Activated T-helper 2 cell treated with anti-CD3 and anti-CD28 coated beads, Interferon-gamma antibody, Interleukin-2, Interleukin-4, amounts not matched to agents 10 μg/mL and 5 μg/mL and 100 μg/mL, durations not matched to agents 14 hours and 24 hours and 36 hours (primary cell): Measurements from ENCODE around the gene TXNRD2. TPM values are rescaled to one million over a fixed set of nuclear protein-coding genes. Genes with fewer than 3 reads are reported as not detected.
"Not testable (repeated sequence)": the region's sequence is repeated elsewhere in the genome, so short reads cannot be mapped to it uniquely, and the experiment has no call there.

Experiments used
- DNase-seq: peaks from one replicate; pipeline ENCODE4 v3.0.0; 2021; ENCODE audit warnings: low spot score
- H3K27ac Mint-ChIP-seq: one replicate; pipeline ENCODE4 v1.8.0; 2021; ENCODE audit warnings: mixed read lengths
- H3K27me3 Mint-ChIP-seq: one replicate; pipeline ENCODE4 v1.8.0; 2021; ENCODE audit warnings: low read depth, mixed read lengths
- H3K36me3 Mint-ChIP-seq: one replicate; pipeline ENCODE4 v1.8.0; 2021; ENCODE audit warnings: low read depth, mixed read lengths
- H3K4me1 Mint-ChIP-seq: one replicate; pipeline ENCODE4 v1.8.0; 2021; ENCODE audit warnings: low read depth, mixed read lengths
- H3K4me3 Mint-ChIP-seq: one replicate; pipeline ENCODE4 v1.8.0; 2021; ENCODE audit warnings: low read depth, mild to moderate bottlenecking, moderate library complexity, mixed read lengths
- H3K9me3 Mint-ChIP-seq: one replicate; pipeline ENCODE4 v1.8.0; 2021; ENCODE audit warnings: mixed read lengths
- intact Hi-C: fragments of 100-400 bp; cut with micrococcal nuclease; formaldehyde crosslinking; loops from one replicate; pipeline ENCODE4 v1.15.1; 2023
- total RNA-seq: library from RNA; stranded (reverse); gene quantifications from 2 replicates; pipeline ENCODE4 v1.2.3, GENCODE V29; 2022

Gene TXNRD2
- total RNA-seq, 1 donor from 2014 or later: 19.9 TPM

GRCh38 chr22:19836512-19836911, 105.1 kb downstream of the TXNRD2 start:
- Mint-ChIP-seq H3K27me3 (no peaks in the 10 kb centered on the region), H3K4me3 (no peak overlapping the region), H3K36me3 (no peaks in the 10 kb centered on the region), H3K4me1 (peaks cover 12% of the 10 kb centered on the region), H3K9me3 (no peaks in the 10 kb centered on the region), H3K27ac (no peak overlapping the region)
- intact Hi-C loops: no loop called here
- DNase-seq: no peak

- Mint-ChIP-seq H3K4me1 (peaks cover 12% of the 10 kb centered on the region), H3K36me3 (no peaks in the 10 kb centered on the region), H3K4me3 (no peak overlapping the region), H3K9me3 (no peaks in the 10 kb centered on the region), H3K27me3 (no peaks in the 10 kb centered on the region), H3K27ac (no peak overlapping the region)
- DNase-seq: no peak
- intact Hi-C loops: no loop called here
Observed at GRCh38 chr22:19834599-19834998, 107.0 kb downstream of the TXNRD2 start.

- H3K9me3 Mint-ChIP-seq, intact Hi-C loops, H3K4me3 Mint-ChIP-seq, DNase-seq, H3K27ac Mint-ChIP-seq, H3K36me3 Mint-ChIP-seq, H3K27me3 Mint-ChIP-seq: not testable (repeated sequence)
- H3K4me1 Mint-ChIP-seq: peaks cover 12% of the 10 kb centered on the region
Observed at GRCh38 chr22:19833327-19833726, 108.3 kb downstream of the TXNRD2 start.

GRCh38 chr22:19832476-19833108, 109.0 kb downstream of the TXNRD2 start:
- Mint-ChIP-seq H3K9me3 (no peaks in the 10 kb centered on the region), H3K27me3 (no peaks in the 10 kb centered on the region), H3K4me3 (no peak overlapping the region), H3K27ac (no peak overlapping the region), H3K4me1 (peaks cover 12% of the 10 kb centered on the region), H3K36me3 (no peaks in the 10 kb centered on the region)
- intact Hi-C loops: no loop called here
- DNase-seq: no peak

GRCh38 chr22:19831979-19832378, 109.6 kb downstream of the TXNRD2 start:
- DNase-seq, intact Hi-C loops, H3K36me3 Mint-ChIP-seq, H3K4me3 Mint-ChIP-seq, H3K9me3 Mint-ChIP-seq, H3K27me3 Mint-ChIP-seq, H3K27ac Mint-ChIP-seq: not testable (repeated sequence)
- H3K4me1 Mint-ChIP-seq: peaks cover 12% of the 10 kb centered on the region

GRCh38 chr22:19831016-19831415, 110.6 kb downstream of the TXNRD2 start:
- Mint-ChIP-seq H3K4me3 (no peak overlapping the region), H3K27ac (no peak overlapping the region), H3K4me1 (peaks cover 12% of the 10 kb centered on the region), H3K27me3 (no peaks in the 10 kb centered on the region), H3K9me3 (no peaks in the 10 kb centered on the region), H3K36me3 (no peaks in the 10 kb centered on the region)
- no peak for DNase-seq
- intact Hi-C loops: no loop called here

GRCh38 chr22:19828035-19828401, 113.6 kb downstream of the TXNRD2 start:
- no peak for DNase-seq
- intact Hi-C loops: no loop called here
- no peaks in the 10 kb centered on the region for H3K27me3 Mint-ChIP-seq
- no peak overlapping the region for H3K27ac Mint-ChIP-seq
- no peak overlapping the region for H3K4me3 Mint-ChIP-seq
- H3K4me1 Mint-ChIP-seq: peaks cover 1% of the 10 kb centered on the region
- H3K36me3 Mint-ChIP-seq: no peaks in the 10 kb centered on the region
- H3K9me3 Mint-ChIP-seq: no peaks in the 10 kb centered on the region

- intact Hi-C loops: no loop called here
- H3K36me3 Mint-ChIP-seq: no peaks in the 10 kb centered on the region
- DNase-seq: no peak
- H3K9me3 Mint-ChIP-seq: no peaks in the 10 kb centered on the region
- H3K27ac Mint-ChIP-seq: no peak overlapping the region
- no peaks in the 10 kb centered on the region for H3K4me1 Mint-ChIP-seq
- no peak overlapping the region for H3K4me3 Mint-ChIP-seq
- H3K27me3 Mint-ChIP-seq: no peaks in the 10 kb centered on the region
Observed at GRCh38 chr22:19827341-19828034, 114.1 kb downstream of the TXNRD2 start.

- Mint-ChIP-seq H3K4me1 (no peaks in the 10 kb centered on the region), H3K9me3 (no peaks in the 10 kb centered on the region), H3K4me3 (no peak overlapping the region), H3K27ac (no peak overlapping the region), H3K36me3 (no peaks in the 10 kb centered on the region), H3K27me3 (no peaks in the 10 kb centered on the region)
- no peak for DNase-seq
- intact Hi-C loops: no loop called here
Observed at GRCh38 chr22:19826619-19826950, 115.0 kb downstream of the TXNRD2 start.

- Mint-ChIP-seq H3K27ac (no peak overlapping the region), H3K4me1 (no peaks in the 10 kb centered on the region), H3K4me3 (no peak overlapping the region), H3K36me3 (no peaks in the 10 kb centered on the region), H3K27me3 (no peaks in the 10 kb centered on the region), H3K9me3 (no peaks in the 10 kb centered on the region)
- DNase-seq: no peak
- intact Hi-C loops: no loop called here
Observed at GRCh38 chr22:19825904-19826618, 115.6 kb downstream of the TXNRD2 start.

Other genes with a start within 250 kb of the TXNRD2 start
- 0.71 and 1.5 TPM in 2 replicates for gene SEPTIN5, start 227.3 kb downstream of the TXNRD2 start, total RNA-seq
- gene GP1BB, start 218.3 kb downstream of the TXNRD2 start, total RNA-seq: not detected in 2 replicates
- 0.09 and 0.32 TPM in 2 replicates for gene TBX1, start 181.0 kb downstream of the TXNRD2 start, total RNA-seq
- gene GNB1L, start 86.9 kb downstream of the TXNRD2 start, total RNA-seq: 14.7 and 17.7 TPM in 2 replicates
- 16.6 and 19.0 TPM in 2 replicates for gene RTL10, start 86.9 kb downstream of the TXNRD2 start, total RNA-seq
- 93.4 and 95.6 TPM in 2 replicates for gene COMT, start within 50 bp of the TXNRD2 start, total RNA-seq
- 3.4 and 3.9 TPM in 2 replicates for gene ARVCF, start 75.0 kb upstream of the TXNRD2 start, total RNA-seq
- 27.4 and 30.0 TPM in 2 replicates for gene TANGO2, start 79.3 kb upstream of the TXNRD2 start, total RNA-seq
- gene DGCR8, start 138.4 kb upstream of the TXNRD2 start, total RNA-seq: 63.1 and 66.4 TPM in 2 replicates
- 444 and 452 TPM in 2 replicates for gene RANBP1, start 174.3 kb upstream of the TXNRD2 start, total RNA-seq
- gene TRMT2A, start 175.4 kb upstream of the TXNRD2 start, total RNA-seq: 94.1 and 103 TPM in 2 replicates
- gene ZDHHC8, start 190.0 kb upstream of the TXNRD2 start, total RNA-seq: 77.3 and 82.4 TPM in 2 replicates
- 0.11 TPM in 1 of 2 replicates, not detected in the other for gene CCDC188, start 209.2 kb upstream of the TXNRD2 start, total RNA-seq